Measurements from ENCODE around the gene HOXA6.

The HOXA6 gene

GRCh38 chr7:27151341-27151930, 3.9 kb upstream of the HOXA6 start:
- DNase-seq (ENCODE audit: low read depth) = no peak
- no peak for TF ChIP-seq CTCF (IDR thresholded peaks at IDR 0.05; ENCODE audit: low read length, missing control alignments)
- H3K4me3 ChIP-seq (replicated peaks; ENCODE audit: low read depth, low read length) = peak overlapping the region; percentile 38

GRCh38 chr7:27150568-27151340, 3.2 kb upstream of the HOXA6 start:
- TF ChIP-seq CTCF (IDR thresholded peaks at IDR 0.05; ENCODE audit: low read length, missing control alignments) = peak; percentile 51
- H3K4me3 ChIP-seq (replicated peaks; ENCODE audit: low read depth, low read length) = peak overlapping the region; percentile 38
- peak; percentile 66 for DNase-seq (ENCODE audit: low read depth)

- no peak overlapping the region for H3K4me3 ChIP-seq (replicated peaks; ENCODE audit: low read depth, low read length)
- TF ChIP-seq CTCF (IDR thresholded peaks at IDR 0.05; ENCODE audit: low read length, missing control alignments) = no peak
- DNase-seq (ENCODE audit: low read depth) = no peak
Measured at GRCh38 chr7:27149842-27150567, 2.4 kb upstream of the HOXA6 start.

- no peak overlapping the region for H3K4me3 ChIP-seq (replicated peaks; ENCODE audit: low read depth, low read length)
- TF ChIP-seq CTCF (IDR thresholded peaks at IDR 0.05; ENCODE audit: low read length, missing control alignments) = no peak
- no peak for DNase-seq (ENCODE audit: low read depth)
Measured at GRCh38 chr7:27148756-27149641, 1.4 kb upstream of the HOXA6 start.

GRCh38 chr7:27148031-27148755, 619 bp upstream of the HOXA6 start:
- DNase-seq (ENCODE audit: low read depth) = no peak
- no peak overlapping the region for H3K4me3 ChIP-seq (replicated peaks; ENCODE audit: low read depth, low read length)

More at GRCh38 chr7:27148031-27148755, 619 bp upstream of the HOXA6 start:
- no peak for TF ChIP-seq CTCF (IDR thresholded peaks at IDR 0.05; ENCODE audit: low read length, missing control alignments)

Measured in fibroblast of pulmonary artery (primary cell).